Stimulated activated CD8-positive, alpha-beta memory T cell treated with anti-CD3 and anti-CD28 coated beads, Interleukin-2, amount 100 ng/mL, for 1 hour (primary cell): ENCODE measurements around the gene TBC1D9.
"Not testable (repeated sequence)": the region's sequence is repeated elsewhere in the genome, so short reads cannot be mapped to it uniquely, and the experiment has no call there.

Source experiments
- DNase-seq, 2 donors: peaks; one replicate each; pipeline ENCODE4 v3.0.0-alpha.2; 2020; ENCODE audit warnings: low read depth in 2 of 2

The TBC1D9 gene

GRCh38 chr4:140753329-140753728 is 2.9 kb downstream of the TBC1D9 start:
- no peak for DNase-seq

- DNase-seq: no peak
These were observed 3.7 kb downstream of the TBC1D9 start for GRCh38 chr4:140752291-140753068.

GRCh38 chr4:140750470-140750869 is 5.7 kb downstream of the TBC1D9 start:
- DNase-seq: no peak

- no peak for DNase-seq
These were observed 8.0 kb downstream of the TBC1D9 start for GRCh38 chr4:140748171-140748570.

- DNase-seq: not testable (repeated sequence)
These were observed 9.6 kb downstream of the TBC1D9 start for GRCh38 chr4:140746546-140746945.

- DNase-seq: no peak
These were observed 11.8 kb downstream of the TBC1D9 start for GRCh38 chr4:140744421-140744820.

GRCh38 chr4:140743194-140743931 is 12.8 kb downstream of the TBC1D9 start:
- DNase-seq: no peak

- DNase-seq: no peak
These were observed 13.4 kb downstream of the TBC1D9 start for GRCh38 chr4:140742838-140743193.

- no peak for DNase-seq
These were observed 15.1 kb downstream of the TBC1D9 start for GRCh38 chr4:140740906-140741670.

GRCh38 chr4:140740422-140740821 is 15.8 kb downstream of the TBC1D9 start:
- DNase-seq: no peak

- DNase-seq: no peak
These were observed 16.2 kb downstream of the TBC1D9 start for GRCh38 chr4:140739971-140740370.

GRCh38 chr4:140738139-140738538 is 18.0 kb downstream of the TBC1D9 start:
- no peak for DNase-seq

- DNase-seq: no peak
These were observed 19.4 kb downstream of the TBC1D9 start for GRCh38 chr4:140736669-140737343.

- DNase-seq: no peak
These were observed 20.3 kb downstream of the TBC1D9 start for GRCh38 chr4:140735779-140736391.

GRCh38 chr4:140735317-140735716 is 20.9 kb downstream of the TBC1D9 start:
- no peak for DNase-seq

- DNase-seq: no peak
These were observed 23.4 kb downstream of the TBC1D9 start for GRCh38 chr4:140732780-140733179.

GRCh38 chr4:140729344-140730049 is 26.7 kb downstream of the TBC1D9 start:
- DNase-seq: no peak

GRCh38 chr4:140726776-140727500 is 29.2 kb downstream of the TBC1D9 start:
- no peak for DNase-seq

GRCh38 chr4:140725556-140725955 is 30.6 kb downstream of the TBC1D9 start:
- DNase-seq: no peak

GRCh38 chr4:140724760-140725159 is 31.4 kb downstream of the TBC1D9 start:
- DNase-seq: no peak
